Esophagus (tissue), 2 donors: ENCODE results near the gene PRR30. TPM values are rescaled to one million over a fixed set of nuclear protein-coding genes. Genes with fewer than 3 reads are reported as not detected.

Experiments
- H3K27ac ChIP-seq, 2 donors: one replicate each; pipeline ENCODE4 v1.5.1; 2013; ENCODE audit warnings: low read depth in 2 of 2, mild to moderate bottlenecking in 2 of 2, inconsistent platforms in 1 of 2, low read length in 1 of 2, moderate library complexity in 1 of 2
- H3K27me3 ChIP-seq, 2 donors: one replicate each; pipeline ENCODE4 v1.6.1; 2013; ENCODE audit warnings: low read length in 2 of 2, control low read depth in 1 of 2, mild to moderate bottlenecking in 1 of 2; ENCODE audit not compliant: insufficient read depth in 2 of 2, control insufficient read depth in 1 of 2
- H3K36me3 ChIP-seq, 2 donors: one replicate each; pipeline ENCODE4 v1.6.1; 2013; ENCODE audit warnings: low read length in 1 of 2; ENCODE audit not compliant: control insufficient read depth in 2 of 2, insufficient read depth in 2 of 2
- H3K4me1 ChIP-seq, 2 donors: one replicate each; pipeline ENCODE4 v1.6.1; 2013; ENCODE audit warnings: low read length in 1 of 2; ENCODE audit not compliant: control insufficient read depth in 2 of 2, insufficient read depth in 2 of 2
- H3K4me3 ChIP-seq, 2 donors: one replicate each; pipeline ENCODE4 v1.5.1; 2013; ENCODE audit warnings: low read length in 2 of 2, mild to moderate bottlenecking in 2 of 2, low read depth in 1 of 2, moderate library complexity in 1 of 2
- H3K9me3 ChIP-seq, 2 donors: one replicate each; pipeline ENCODE4 v1.6.1; 2013; ENCODE audit warnings: mild to moderate bottlenecking in 2 of 2, low read depth in 1 of 2, low read length in 1 of 2, moderate library complexity in 1 of 2; ENCODE audit not compliant: control insufficient read depth in 2 of 2, insufficient read depth in 1 of 2
- WGBS, 2 donors: extraction: QIAGEN DNeasy Blood & Tissue Kit; methylation state at CpG; one replicate each; pipeline ENCODE4 v1.1.7; 2013; 5-methylcytosine and 5-hydroxymethylcytosine counted together
- polyA plus RNA-seq, 2 donors: library from polyadenylated mRNA; stranded (reverse); fragments of 200-250 nt; gene quantifications; one replicate each; pipeline ENCODE4 v1.2.3, GENCODE V29; 2013
- donor health status: healthy with polysubstance abuse.
- donor health status: Bipolar disorder and iron deficiency.

Gene PRR30
- polyA plus RNA-seq, 2 donors, result not detected

- H3K36me3 ChIP-seq, result no peaks in the 10 kb centered on the region
- no peaks in the 10 kb centered on the region for H3K9me3 ChIP-seq
- H3K4me3 ChIP-seq, result no peak overlapping the region
- no peaks in the 10 kb centered on the region for H3K4me1 ChIP-seq
- H3K27ac ChIP-seq, result no peak overlapping the region
- H3K27me3 ChIP-seq, result no peaks in the 10 kb centered on the region
- 66 to 71% methylated on average over 8 of the region's 8 CpGs for WGBS, 2 donors
These were observed 36.1 kb upstream of the PRR30 start for GRCh38 chr2:27175330-27175729.

- H3K27ac ChIP-seq, result no peak overlapping the region
- H3K9me3 ChIP-seq, result no peaks in the 10 kb centered on the region
- no peak overlapping the region for H3K4me3 ChIP-seq
- H3K4me1 ChIP-seq, result no peaks in the 10 kb centered on the region
- WGBS, 2 donors, result 71 to 83% methylated on average over 6 of the region's 6 CpGs
- no peaks in the 10 kb centered on the region for H3K36me3 ChIP-seq
- no peaks in the 10 kb centered on the region for H3K27me3 ChIP-seq
These were observed 35.4 kb upstream of the PRR30 start for GRCh38 chr2:27174638-27175037.

- Histone ChIP-seq H3K4me1 (no peaks in the 10 kb centered on the region), H3K9me3 (no peaks in the 10 kb centered on the region), H3K36me3 (no peaks in the 10 kb centered on the region), H3K4me3 (no peak overlapping the region), H3K27ac (no peak overlapping the region), H3K27me3 (no peaks in the 10 kb centered on the region)
- WGBS, 2 donors, result 58 to 61% methylated on average over 8 of the region's 8 CpGs
These were observed 32.2 kb upstream of the PRR30 start for GRCh38 chr2:27171351-27171848.

- Histone ChIP-seq H3K9me3 (no peaks in the 10 kb centered on the region), H3K4me3 (no peak overlapping the region), H3K36me3 (no peaks in the 10 kb centered on the region), H3K4me1 (no peaks in the 10 kb centered on the region), H3K27me3 (no peaks in the 10 kb centered on the region), H3K27ac (no peak overlapping the region)
- 72 to 74% methylated on average over 6 of the region's 6 CpGs for WGBS, 2 donors
These were observed 31.5 kb upstream of the PRR30 start for GRCh38 chr2:27170581-27171337.

- H3K36me3 ChIP-seq, result no peaks in the 10 kb centered on the region
- H3K27me3 ChIP-seq, result peaks cover 0 to 3% of the 10 kb centered on the region in 2 donors
- H3K27ac ChIP-seq, result no peak overlapping the region
- H3K9me3 ChIP-seq, result no peaks in the 10 kb centered on the region
- WGBS, 2 donors, result 81 to 82% methylated on average over 8 of the region's 8 CpGs
- no peak overlapping the region for H3K4me3 ChIP-seq
- H3K4me1 ChIP-seq, result no peaks in the 10 kb centered on the region
These were observed 26.0 kb upstream of the PRR30 start for GRCh38 chr2:27164960-27165763.

- Histone ChIP-seq H3K36me3 (no peaks in the 10 kb centered on the region), H3K4me1 (no peaks in the 10 kb centered on the region), H3K27me3 (peaks cover 0 to 3% of the 10 kb centered on the region in 2 donors), H3K9me3 (no peaks in the 10 kb centered on the region), H3K4me3 (no peak overlapping the region), H3K27ac (no peak overlapping the region)
- 73 to 78% methylated on average over 15 of the region's 15 CpGs for WGBS, 2 donors
These were observed 23.2 kb upstream of the PRR30 start for GRCh38 chr2:27162151-27163121.

- Histone ChIP-seq H3K4me1 (no peaks in the 10 kb centered on the region), H3K27ac (no peak overlapping the region), H3K9me3 (no peaks in the 10 kb centered on the region), H3K27me3 (peaks cover 0 to 3% of the 10 kb centered on the region in 2 donors), H3K4me3 (no peak overlapping the region), H3K36me3 (no peaks in the 10 kb centered on the region)
- 82 to 84% methylated on average over 9 of the region's 9 CpGs for WGBS, 2 donors
These were observed 21.0 kb upstream of the PRR30 start for GRCh38 chr2:27160191-27160590.

GRCh38 chr2:27159271-27159670 is 20.1 kb upstream of the PRR30 start:
- Histone ChIP-seq H3K27ac (no peak overlapping the region), H3K4me1 (no peaks in the 10 kb centered on the region), H3K4me3 (no peak overlapping the region), H3K36me3 (no peaks in the 10 kb centered on the region), H3K9me3 (no peaks in the 10 kb centered on the region), H3K27me3 (peaks cover 0 to 3% of the 10 kb centered on the region in 2 donors)
- 75% methylated on average over 6 of the region's 6 CpGs for WGBS, 2 donors

- 71 to 73% methylated on average over 6 of the region's 6 CpGs for WGBS, 2 donors
- no peaks in the 10 kb centered on the region for H3K36me3 ChIP-seq
- no peak overlapping the region for H3K27ac ChIP-seq
- H3K4me3 ChIP-seq, result no peak overlapping the region
- no peaks in the 10 kb centered on the region for H3K9me3 ChIP-seq
- H3K27me3 ChIP-seq, result peaks cover 0 to 3% of the 10 kb centered on the region in 2 donors
- no peaks in the 10 kb centered on the region for H3K4me1 ChIP-seq
These were observed 19.3 kb upstream of the PRR30 start for GRCh38 chr2:27158468-27158867.
